Activated CD4-positive, alpha-beta T cell treated with anti-CD3 and anti-CD28 coated beads, Interleukin-10, Interleukin-2, amounts not matched to agents 100 ng/mL and 50 ng/mL, durations not matched to agents 16 hours and 8 hours (primary cell): Measurements from ENCODE around the gene KRTAP10-11.
"Not testable (repeated sequence)": the region's sequence is repeated elsewhere in the genome, so short reads cannot be mapped to it uniquely, and the experiment has no call there.

Experiments
- DNase-seq: peaks from one replicate; pipeline ENCODE4 v3.0.0-alpha.2; 2020

Gene KRTAP10-11

DNA sequence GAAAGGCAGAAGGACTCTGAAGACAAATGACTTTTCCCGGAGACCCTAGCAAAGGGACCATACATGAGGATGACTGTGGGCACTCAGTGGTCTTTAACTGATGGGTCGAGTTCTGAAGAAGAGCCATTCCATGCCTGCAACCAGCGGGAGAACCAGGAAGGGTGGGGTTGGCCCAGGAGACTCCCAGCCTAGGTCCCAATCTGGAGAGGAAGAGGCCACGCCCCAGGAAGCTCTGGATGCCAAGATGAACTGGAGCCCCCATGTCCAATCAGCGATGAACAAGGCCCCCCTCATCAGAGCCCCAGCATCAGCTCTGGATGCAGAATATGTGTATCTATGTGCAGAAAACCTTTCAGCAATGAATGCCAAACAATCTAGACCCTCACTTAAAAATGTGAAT, 5.5 kb upstream of the KRTAP10-11 start:
- DNase-seq = no peak

DNA sequence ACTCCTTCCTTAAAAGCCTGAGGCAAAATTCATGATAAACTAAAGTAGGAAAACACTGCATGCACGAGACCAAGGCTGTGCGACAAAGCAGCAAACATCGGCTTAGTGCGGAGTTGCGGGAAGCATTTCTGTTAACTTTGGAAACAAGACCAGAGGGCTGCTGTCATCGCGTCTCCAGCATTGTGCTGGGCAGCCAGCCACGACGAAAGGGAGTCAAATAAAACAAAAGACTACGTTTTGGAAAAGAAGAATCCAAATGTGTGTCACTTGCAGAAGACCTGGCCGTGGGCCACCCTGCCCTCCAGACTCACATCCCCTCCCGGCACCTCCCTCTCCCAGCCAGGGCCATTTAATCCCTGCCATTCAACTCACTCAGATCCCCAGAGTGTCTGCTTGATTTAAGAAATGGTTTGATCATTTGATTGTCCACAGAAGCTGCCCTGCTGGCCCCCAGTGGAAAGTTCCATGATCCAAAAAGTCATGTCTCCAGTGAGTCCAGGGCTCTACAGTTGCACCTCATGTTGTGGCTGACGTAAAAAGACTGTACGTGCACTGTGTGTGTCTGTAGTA, 2.4 kb upstream of the KRTAP10-11 start:
- DNase-seq = no peak

DNA sequence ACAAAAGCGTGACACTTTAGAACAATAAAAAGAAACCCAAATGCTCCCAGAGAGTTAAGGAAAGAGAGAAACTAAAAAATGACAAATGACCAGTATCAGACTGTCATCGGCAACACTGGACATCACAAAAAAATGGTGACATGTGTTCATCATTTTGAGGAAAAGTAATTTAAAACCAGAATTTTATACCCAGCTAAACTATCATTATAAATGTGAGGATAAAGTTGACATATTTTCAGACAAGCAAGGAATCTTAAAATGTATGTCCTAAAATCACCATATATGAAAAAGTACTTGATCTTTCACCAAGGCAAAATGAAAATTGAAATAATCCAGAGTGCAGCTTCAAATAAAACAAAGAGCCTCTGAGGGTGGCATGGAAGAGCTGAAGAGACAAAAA, 1.3 kb upstream of the KRTAP10-11 start:
- no peak for DNase-seq

DNA sequence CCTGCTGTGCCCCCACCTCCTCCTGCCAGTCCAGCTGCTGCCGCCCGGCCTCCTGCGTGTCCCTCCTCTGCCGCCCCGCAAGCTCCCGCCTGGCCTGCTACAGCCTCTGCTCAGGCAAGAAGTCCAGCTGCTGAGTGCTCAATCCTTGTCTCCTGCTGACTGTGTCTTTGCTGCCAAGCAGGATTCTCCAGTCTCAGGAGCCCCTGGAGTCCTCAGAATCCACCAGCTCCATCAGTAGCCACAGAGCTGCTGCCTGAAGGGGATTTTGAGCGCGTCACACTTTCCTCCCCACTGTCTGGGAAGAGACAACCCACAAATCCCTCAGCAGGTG, 973 bp downstream of the KRTAP10-11 start:
- no peak for DNase-seq

DNA sequence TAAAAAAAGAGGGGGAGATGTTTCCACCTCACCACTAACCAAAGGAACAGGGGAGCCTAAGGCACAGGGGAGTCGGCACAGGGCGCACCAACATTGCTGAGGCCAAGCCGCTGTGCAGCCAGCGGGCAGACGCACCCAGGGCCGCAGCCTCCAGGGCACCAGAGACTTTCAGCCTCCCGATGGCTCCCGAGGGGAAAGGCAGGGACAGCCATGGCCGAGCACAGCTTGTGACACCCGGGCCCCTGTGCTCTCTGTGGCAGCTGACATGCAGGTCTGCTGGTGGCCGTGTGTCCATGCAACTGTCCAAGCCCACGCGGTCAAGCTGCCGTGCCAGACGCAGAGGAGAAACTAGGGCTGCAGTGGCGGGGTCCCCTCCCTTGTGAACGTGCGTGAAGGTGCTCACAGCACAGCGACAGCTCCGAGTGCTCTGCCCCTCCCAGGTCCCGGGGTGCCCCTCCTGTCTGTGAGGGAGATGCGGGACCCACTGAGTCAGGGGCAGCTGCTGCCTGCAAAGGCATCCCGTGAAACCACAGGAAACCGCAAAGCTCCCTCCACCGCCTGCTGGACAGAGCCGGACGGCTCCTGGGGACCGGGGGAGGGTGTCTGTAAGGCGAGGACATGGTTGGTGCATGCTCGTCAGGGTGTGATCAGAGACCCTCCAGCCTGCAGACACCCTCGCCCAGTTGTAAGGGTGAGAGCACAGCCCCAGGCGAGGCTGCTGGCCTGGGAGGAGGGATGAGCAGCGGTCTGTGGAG, 2.5 kb downstream of the KRTAP10-11 start:
- DNase-seq = no peak

DNA sequence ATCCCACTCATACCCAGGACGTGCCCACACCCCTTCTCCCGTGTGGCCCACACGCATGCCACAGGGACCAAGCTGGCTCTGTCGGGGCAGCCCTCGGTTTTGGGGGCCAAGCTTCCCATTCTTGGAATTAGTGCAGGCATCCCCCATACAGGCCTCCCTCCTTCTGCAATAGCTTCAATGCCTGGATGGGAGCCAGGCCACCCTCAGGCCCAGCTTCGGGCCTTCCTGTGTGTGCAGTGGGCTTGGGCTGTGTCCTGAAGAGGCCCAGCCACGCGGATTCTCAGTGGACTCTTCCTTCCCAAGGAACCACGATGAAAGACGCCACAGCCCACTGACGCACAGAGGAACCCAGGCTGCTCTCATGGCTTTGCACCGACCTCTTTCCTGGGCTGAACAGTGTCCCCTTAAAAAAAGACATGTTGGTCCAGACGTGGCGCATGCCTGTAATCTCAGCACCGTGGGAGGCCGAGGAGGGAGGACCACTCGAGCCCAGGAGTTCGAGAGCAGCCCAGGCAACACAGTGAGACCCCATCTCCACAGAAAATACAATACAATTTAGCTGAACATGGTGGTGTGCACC, 3.4 kb downstream of the KRTAP10-11 start:
- DNase-seq = no peak

DNA sequence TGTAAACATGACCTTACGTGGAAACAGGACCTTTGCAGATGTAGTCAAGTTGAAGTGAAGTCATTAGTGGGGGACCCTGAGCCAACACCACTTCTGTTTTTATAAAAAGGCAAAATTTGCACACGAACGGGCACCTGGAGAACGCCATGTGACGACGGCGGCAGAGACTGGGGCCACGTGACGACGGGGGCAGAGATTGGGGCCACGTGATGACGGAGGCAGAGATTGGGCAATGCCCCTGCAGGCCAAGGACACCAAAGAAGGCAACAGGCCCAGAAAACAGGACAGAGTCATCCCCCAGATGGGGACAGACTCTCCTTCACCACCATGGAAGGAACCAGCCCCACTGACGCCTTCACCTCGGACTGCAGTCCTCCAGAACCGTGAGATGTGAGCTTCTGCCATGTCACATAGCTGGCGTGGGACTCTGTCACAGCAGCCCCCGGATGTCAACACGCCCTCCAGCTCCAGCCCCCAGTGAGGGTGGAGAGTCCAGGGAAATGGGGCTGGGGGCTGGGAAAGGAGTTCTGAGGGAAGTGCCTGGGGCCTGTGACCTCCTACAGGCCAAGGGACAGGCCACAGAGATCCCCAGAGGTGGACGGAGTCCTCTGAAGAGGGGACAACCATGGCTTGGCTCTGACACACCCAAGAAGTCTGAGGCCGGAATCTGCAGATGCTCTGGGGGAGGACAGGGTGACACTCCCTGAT, 4.2 kb downstream of the KRTAP10-11 start:
- DNase-seq = no peak

DNA sequence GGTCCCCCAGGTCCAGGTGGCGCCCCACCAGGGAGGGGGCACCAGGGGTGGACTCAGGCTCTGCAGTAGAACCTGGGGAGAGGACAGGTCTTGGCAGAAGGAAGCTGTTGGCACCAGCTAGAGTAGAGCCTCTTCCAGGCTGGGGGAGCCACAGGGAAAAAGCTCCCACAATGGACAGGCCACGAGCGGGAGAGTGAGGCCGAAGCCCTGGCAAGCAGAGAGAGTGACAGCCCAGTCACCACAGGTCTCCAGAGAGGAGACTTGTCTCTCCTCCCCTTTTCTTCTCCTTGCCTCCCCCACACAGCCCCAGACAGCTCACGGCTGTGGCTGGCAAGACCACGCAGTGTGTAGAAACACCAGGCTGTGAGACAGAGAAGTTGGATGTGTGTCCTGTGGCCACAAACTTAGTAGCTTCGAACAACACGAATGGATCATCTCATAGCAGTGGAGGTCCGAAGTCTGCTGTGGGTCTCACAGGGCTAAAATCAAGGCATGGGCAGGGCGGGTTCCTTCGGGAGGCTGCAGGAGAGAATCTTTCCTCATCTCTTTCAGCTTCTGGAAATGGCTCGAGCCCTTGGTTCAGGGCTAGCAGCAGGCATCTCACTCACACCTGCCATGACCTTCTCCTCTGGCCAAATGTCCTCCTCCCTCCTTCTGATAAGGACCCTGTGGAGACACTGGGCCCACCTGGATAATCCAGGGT, 4.9 kb downstream of the KRTAP10-11 start:
- no peak for DNase-seq

DNA sequence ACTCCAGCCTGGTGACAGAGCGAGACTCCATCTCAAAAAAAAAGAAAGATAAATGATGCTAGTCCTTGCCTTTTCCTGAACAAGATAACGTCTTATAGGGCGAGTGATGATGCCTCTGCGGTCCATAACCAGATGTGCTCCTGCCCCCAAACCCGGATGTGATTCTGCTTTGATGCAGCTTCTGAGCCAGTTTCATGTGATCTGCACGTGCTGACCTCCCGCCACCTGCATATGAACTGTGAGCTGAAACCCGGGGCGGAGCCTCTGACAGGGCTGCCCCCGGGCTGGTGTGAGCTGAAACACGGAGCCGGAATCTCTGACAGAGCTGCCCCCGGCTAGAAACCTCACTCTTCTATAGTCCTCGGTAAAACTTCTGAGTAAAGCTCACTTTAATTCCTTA, 6.9 kb downstream of the KRTAP10-11 start:
- no peak for DNase-seq

DNA sequence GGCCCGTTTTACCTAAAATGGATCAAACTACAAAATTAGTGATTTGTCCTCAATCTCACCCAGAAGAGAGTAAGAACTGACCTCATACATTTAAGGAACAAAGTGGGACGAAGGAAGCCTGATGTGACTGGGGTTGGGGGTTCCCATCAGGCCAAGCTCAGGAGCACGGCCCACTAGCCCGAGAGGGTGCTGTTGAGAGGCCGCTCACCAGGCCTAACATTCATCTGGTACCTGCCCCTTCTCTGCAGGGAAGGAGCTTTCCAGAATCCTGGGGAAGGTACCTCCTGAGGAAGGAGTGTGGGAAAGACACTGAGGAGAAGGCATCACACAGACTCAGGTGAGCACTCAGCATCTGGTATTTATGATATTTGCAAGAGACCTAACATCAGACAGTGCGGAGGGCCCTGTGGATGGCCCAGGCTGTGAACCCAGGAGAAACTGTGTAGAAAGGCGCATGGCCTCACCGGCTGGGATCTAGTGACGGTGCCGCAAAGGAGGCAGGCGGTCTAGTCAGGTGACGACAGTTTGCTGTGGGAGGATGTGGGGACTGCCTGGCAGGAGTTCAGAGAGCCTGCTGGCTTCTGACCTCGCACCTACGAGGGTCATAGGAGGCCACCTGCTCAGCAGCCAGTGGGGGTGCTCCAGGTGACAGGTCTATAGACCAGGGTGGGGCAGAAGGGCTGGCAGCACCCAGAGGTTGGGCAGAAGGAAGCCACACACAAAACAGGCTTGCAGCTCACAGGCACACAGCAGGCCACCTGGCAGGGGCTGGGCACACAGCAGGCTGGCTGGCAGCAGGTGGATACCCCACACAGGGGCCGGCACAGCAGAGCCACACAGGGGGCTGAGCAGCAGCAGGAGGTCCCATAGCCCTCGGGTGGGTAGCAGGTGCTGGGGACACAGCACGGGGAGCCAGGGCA, 7.7 kb downstream of the KRTAP10-11 start:
- peak; percentile 13 for DNase-seq

DNA sequence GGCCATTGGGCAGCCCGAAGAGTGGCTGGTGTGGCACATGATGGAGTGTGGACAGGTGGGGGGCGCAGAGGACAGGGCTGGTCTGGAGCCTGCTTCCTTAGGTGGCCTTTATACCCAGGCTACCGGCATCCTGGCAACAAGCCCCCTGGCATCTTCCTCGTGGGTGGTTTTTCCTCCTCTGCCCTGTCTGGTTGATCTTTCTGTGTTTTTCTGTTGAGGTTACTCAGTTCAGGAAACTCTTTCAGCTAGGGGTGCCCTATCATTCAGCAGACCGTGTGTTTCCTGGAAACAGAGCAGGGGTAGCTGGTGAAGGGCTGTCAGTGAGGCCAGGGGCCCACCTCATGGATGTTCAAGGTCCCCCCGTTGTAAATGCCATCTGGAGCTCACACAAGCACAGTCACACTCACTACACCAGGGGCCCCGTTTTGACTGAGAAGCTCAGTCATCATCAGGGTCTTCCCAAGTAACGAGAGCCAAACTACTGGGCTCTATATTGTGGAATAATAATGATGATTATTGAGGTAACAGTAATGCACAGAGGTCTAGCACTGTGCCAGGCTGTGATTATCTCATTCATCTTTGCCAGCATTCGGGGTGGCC, 8.5 kb downstream of the KRTAP10-11 start, which contains the start of gene KRTAP12-4:
KRTAP12-4 (minus strand) TSS at position 84 of the 600 bp plus-strand sequence; CDS start at position 39, 45 bp downstream.
- DNase-seq = no peak

DNA sequence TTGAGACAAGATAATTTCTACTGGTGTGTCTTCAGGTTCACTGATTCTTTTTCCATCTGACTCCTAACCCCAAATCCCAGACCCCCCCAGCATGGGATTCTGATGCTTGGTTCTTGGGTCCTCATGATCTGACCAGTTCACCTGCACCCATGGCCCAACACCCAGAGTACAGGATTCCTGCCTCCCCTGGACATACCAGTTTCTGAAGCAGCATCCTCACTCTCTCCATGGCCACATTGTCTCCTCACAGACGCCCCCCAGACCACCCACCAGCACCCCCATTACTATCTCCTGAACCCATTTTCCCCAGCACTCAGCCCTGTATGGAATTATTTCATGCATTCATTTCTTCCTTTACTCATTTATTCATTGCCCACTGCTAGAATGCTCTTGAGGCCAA, 10.7 kb downstream of the KRTAP10-11 start:
- DNase-seq = no peak

DNA sequence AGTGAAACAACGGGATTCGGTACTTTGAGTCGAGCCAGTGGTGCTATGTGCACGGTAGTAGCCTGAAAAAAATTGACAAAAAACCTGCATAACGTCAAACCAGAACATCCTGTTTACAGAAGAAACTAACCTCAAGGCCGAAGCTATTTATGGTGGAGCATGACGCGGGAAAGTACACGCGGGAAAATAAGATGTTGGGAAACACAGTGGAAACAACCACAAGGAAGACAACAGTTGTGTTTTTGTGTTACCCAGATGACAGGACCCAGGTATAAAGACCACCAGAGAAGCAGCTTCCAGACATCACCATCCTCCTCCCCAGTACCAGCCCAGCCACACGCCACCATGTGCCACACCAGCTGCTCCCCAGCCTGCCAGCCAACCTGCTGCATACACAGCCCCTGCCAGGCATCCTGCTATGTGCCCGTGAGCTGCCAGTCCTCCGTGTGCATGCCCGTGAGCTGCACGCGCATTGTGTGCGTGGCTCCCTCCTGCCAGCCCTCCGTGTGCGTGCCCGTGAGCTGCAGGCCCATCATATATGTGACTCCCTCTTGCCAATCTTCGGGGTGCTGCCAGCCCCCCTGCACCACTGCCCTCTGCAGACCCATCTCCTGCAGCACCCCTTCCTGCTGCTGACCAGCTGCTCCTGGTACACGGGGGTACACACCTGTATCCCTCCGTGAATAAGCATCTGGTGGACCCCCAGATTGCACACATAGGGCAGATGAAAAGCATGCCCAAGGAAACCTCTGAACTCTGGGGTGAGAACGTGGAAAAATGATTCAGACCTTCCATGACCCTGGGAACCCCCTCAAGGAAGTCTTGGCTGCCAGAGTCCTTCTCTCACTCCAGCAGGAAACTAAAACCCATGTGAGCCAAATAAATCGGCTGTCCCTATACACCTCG, 11.7 kb downstream of the KRTAP10-11 start, which contains the start of gene KRTAP12-3:
KRTAP12-3 (plus strand) TSS at position 298 of the 906 bp plus-strand sequence; CDS start at position 346, 48 bp downstream.
- peak; percentile 63 for DNase-seq

DNA sequence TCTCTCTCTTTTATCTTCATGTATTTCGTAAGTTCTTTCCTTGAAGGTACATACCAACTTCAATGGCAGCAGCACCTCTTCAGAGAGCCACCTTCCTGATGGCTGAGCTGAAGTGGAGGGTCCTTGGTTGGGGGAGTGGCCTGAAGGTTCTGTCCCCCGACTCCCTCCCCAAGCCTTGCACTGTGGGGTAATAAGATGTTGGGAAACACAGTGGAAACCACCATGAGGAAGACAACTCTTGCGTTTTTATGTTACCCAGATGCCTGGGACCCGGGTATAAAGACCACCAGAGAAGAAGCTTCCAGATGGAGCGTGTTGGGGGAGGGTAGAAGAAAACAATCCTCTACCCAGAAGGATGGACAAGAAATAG, 12.3 kb downstream of the KRTAP10-11 start:
- no peak for DNase-seq

DNA sequence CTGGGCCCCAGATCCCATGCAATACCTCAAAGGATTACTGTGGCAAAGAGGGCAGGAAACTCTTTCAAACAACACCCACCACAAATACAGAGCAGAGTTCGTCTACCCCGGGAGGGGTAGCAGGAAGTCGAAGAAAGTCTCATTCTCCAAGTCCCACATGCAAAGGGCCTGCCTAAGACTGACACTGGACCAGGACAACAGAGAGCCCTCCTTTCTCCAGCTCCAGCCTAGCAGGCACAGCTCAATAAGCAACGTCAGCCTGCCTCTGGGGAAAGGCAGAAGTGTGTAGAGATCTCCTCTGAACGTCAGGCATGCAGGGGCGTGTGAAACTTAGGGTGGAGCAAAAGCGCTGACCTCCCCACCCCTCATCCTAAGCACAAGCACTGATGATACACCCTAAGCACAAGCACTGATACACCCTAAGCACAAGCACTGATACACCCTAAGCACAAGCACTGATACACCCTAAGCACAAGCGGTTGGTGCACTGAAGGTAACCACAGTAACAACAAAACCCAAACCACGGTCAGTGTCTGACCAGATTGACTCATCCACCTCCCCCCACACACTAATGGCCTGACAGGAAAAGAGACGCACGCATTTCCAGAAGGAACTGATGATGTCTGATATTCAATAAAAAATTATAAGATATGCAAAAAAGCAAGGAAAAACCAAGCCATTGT, 12.8 kb downstream of the KRTAP10-11 start:
- DNase-seq = peak; percentile 26

DNA sequence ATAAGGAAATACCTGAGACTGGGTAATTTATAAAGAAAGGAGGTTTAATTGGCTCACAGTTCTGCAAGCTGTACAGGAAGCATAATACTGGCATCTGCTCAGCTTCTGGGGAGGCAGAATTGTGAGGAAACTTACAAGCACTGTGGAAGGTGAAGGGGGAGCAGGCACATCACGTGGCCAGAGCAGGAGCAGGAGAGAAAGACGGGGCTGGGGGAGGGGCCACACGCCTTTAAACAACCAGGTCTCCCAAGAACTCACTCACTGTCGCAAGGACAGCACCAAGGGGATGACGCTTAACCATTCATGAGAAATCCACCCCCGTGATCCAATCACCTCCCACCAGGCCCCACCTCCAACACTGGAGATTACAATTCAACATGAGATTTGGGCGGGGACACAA, 15.4 kb downstream of the KRTAP10-11 start:
- not testable (repeated sequence) for DNase-seq

DNA sequence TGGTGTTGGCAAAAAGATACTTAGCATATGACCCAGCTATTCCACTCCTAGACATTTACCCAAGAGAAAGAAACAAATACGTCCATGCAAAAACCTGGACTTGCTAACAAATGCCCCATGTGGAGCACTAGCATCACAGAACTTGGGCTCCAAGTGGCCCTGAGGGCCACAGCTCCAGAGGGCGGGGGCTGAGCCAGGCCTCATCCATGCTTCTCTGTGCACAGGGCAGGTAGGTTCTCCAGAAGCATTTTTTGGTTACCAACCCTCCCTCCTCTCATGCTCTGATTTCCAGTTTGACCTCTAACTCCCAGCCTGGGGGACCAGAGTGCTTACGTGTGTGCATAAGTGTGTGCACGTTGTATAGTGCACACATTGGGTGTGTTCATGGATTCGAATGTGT, 18.5 kb downstream of the KRTAP10-11 start:
- no peak for DNase-seq

DNA sequence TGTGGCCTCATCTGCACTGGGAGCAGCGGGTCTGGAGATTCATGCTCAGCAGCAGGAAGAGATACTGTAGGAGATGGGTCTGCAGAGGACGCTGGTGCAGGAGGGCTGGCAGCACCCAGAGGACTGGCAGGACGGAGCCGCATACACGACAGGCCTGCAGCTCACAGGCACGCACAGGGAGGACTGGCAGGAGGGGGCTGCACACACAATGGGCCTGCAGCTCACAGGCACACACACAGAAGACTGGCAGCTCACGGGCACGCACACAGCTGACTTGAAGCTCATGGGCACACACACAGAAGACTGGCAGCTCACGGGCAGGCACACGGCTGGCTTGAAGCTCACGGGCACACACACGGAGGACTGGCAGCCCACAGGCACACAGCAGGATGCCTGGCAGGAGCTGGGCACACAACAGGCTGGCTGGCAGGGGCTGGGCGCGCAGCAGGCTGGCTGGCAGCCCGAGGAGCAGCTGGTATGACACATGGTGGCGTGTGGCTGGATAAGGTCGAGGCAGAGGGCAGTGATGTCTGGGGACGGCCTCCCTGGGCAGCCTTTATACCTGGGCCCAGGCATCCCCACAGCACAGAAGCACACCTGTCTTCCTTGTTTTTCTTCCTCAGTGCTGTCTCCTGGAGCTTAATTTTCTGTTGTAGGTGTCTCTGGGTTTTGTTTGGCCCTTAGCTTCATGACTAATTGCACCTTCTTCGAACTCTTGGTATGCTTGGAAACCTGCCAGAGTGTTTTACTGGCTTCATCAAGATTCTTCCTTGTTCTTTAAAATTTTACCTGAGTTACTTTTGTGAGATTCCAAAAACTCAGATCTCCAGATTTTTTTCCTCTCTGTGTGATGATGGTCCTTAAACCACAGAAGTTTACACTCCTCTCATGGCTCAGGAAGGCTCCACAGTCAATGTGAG, 20.4 kb downstream of the KRTAP10-11 start, which contains the start of gene KRTAP12-2:
KRTAP12-2 (minus strand) TSS at position 527 of the 920 bp plus-strand sequence; CDS start at position 486, 41 bp downstream.
- DNase-seq = no peak
